Mesenchymal stem cell (in vitro differentiated cells and primary cell): ENCODE measurements around the gene PSG1.
"Not testable (repeated sequence)": the region's sequence is repeated elsewhere in the genome, so short reads cannot be mapped to it uniquely, and the experiment has no call there.

ENCODE experiments used
- DNase-seq: peaks from one replicate; pipeline ENCODE4 v3.0.0-alpha.2; 2013
- H2AFZ ChIP-seq: one replicate; pipeline ENCODE4 v1.6.1; 2013; ENCODE audit warnings: low read depth, mild to moderate bottlenecking, control low read depth, inconsistent platforms, low read length, moderate library complexity
- H2AK5ac ChIP-seq: 2 replicates; pipeline ENCODE4 v1.6.1; 2013; ENCODE audit warnings: low read length, moderate library complexity, mild to moderate bottlenecking, inconsistent platforms; ENCODE audit not compliant: severe bottlenecking
- H2BK120ac ChIP-seq: one replicate; pipeline ENCODE4 v1.6.1; 2013; ENCODE audit warnings: low read depth, mild to moderate bottlenecking, inconsistent platforms, low read length, moderate library complexity
- H2BK12ac ChIP-seq, 2 experiments: one replicate each; pipeline ENCODE4 v1.6.1; 2013; ENCODE audit warnings: inconsistent platforms in 2 of 2, low read length in 2 of 2, mild to moderate bottlenecking in 2 of 2, moderate library complexity in 2 of 2, control low read depth in 1 of 2
- H2BK15ac ChIP-seq: one replicate; pipeline ENCODE4 v1.6.1; 2013; ENCODE audit warnings: mild to moderate bottlenecking, low read depth, inconsistent platforms; ENCODE audit not compliant: poor library complexity, severe bottlenecking
- H2BK5ac ChIP-seq: 2 replicates; pipeline ENCODE4 v1.6.1; 2013; ENCODE audit warnings: low read depth, mild to moderate bottlenecking, low read length, control low read depth, inconsistent platforms; ENCODE audit not compliant: poor library complexity, severe bottlenecking
- H3K14ac ChIP-seq, 2 experiments: one replicate each; pipeline ENCODE4 v1.6.1; 2013; ENCODE audit warnings: inconsistent platforms in 2 of 2, low read length in 2 of 2, control low read depth in 1 of 2, mild to moderate bottlenecking in 1 of 2, moderate library complexity in 1 of 2
- H3K18ac ChIP-seq, 2 experiments: one replicate each; pipeline ENCODE4 v1.6.1; 2013; ENCODE audit warnings: inconsistent platforms in 2 of 2, low read length in 2 of 2, control low read depth in 1 of 2, low read depth in 1 of 2, mild to moderate bottlenecking in 1 of 2
- H3K23ac ChIP-seq, 2 experiments: one replicate each; pipeline ENCODE4 v1.6.1; 2013; ENCODE audit warnings: inconsistent platforms in 2 of 2, low read length in 2 of 2, mild to moderate bottlenecking in 2 of 2, moderate library complexity in 2 of 2, control low read depth in 1 of 2
- H3K27ac ChIP-seq: 2 replicates; pipeline ENCODE4 v1.5.1; 2013; ENCODE audit warnings: mild to moderate bottlenecking, moderate library complexity, low read length, control low read depth, inconsistent platforms; ENCODE audit not compliant: poor library complexity, severe bottlenecking
- H3K27me3 ChIP-seq, 2 experiments: 2 replicates each; pipeline versions ENCODE4 v1.6.1 to v1.7.0; 2013; ENCODE audit warnings: low read length in 2 of 2, mild to moderate bottlenecking in 2 of 2, moderate library complexity in 2 of 2, control low read depth in 1 of 2, inconsistent platforms in 1 of 2; ENCODE audit not compliant: control insufficient read depth in 1 of 2, insufficient read depth in 1 of 2
- H3K36me3 ChIP-seq, 2 experiments: 2 replicates each; pipeline versions ENCODE4 v1.6.1 to v1.7.0; 2013; ENCODE audit warnings: low read length in 2 of 2, control low read depth in 1 of 2, inconsistent platforms in 1 of 2, low read depth in 1 of 2, mild to moderate bottlenecking in 1 of 2; ENCODE audit not compliant: insufficient read depth in 2 of 2, control insufficient read depth in 1 of 2
- H3K4ac ChIP-seq, 2 experiments: one replicate each; pipeline ENCODE4 v1.6.1; 2013; ENCODE audit warnings: inconsistent platforms in 2 of 2, low read length in 2 of 2, mild to moderate bottlenecking in 2 of 2, moderate library complexity in 2 of 2, control low read depth in 1 of 2, low read depth in 1 of 2
- H3K4me1 ChIP-seq: 2 replicates; pipeline ENCODE4 v1.6.1; 2013; ENCODE audit warnings: low read depth, low read length, control low read depth; ENCODE audit not compliant: control insufficient read depth, insufficient read depth
- H3K4me2 ChIP-seq: 2 replicates; pipeline ENCODE4 v1.6.1; 2013; ENCODE audit warnings: low read length, mild to moderate bottlenecking, inconsistent platforms; ENCODE audit not compliant: poor library complexity, severe bottlenecking
- H3K4me3 ChIP-seq, 2 experiments: 2 replicates each; pipeline versions ENCODE4 v1.5.1 to v1.7.0; 2013; ENCODE audit warnings: low read length in 2 of 2, mild to moderate bottlenecking in 2 of 2, control low read depth in 1 of 2, low read depth in 1 of 2; ENCODE audit not compliant: insufficient read depth in 1 of 2
- H3K79me1 ChIP-seq: replicated peaks from 2 replicates; pipeline ENCODE4 v1.6.1; 2013; ENCODE audit warnings: mild to moderate bottlenecking, control low read depth, low read length, inconsistent platforms; ENCODE audit not compliant: poor library complexity, severe bottlenecking
- H3K9ac ChIP-seq: 2 replicates; pipeline ENCODE4 v1.7.0; 2013; ENCODE audit warnings: mild to moderate bottlenecking, low read length, moderate library complexity
- H3K9me3 ChIP-seq: 2 replicates; pipeline ENCODE4 v1.7.0; 2013; ENCODE audit warnings: mild to moderate bottlenecking, low read length; ENCODE audit not compliant: control insufficient read depth
- H4K8ac ChIP-seq: one replicate; pipeline ENCODE4 v1.6.1; 2013; ENCODE audit warnings: inconsistent platforms, mild to moderate bottlenecking, low read length, moderate library complexity
- H4K91ac ChIP-seq: one replicate; pipeline ENCODE4 v1.6.1; 2013; ENCODE audit warnings: mild to moderate bottlenecking, low read length, inconsistent platforms
- WGBS: methylation state at CpG from one replicate; pipeline ENCODE4 v1.1.7; 2013; ENCODE audit warnings: mixed read lengths; 5-methylcytosine and 5-hydroxymethylcytosine counted together

The PSG1 gene

DNA sequence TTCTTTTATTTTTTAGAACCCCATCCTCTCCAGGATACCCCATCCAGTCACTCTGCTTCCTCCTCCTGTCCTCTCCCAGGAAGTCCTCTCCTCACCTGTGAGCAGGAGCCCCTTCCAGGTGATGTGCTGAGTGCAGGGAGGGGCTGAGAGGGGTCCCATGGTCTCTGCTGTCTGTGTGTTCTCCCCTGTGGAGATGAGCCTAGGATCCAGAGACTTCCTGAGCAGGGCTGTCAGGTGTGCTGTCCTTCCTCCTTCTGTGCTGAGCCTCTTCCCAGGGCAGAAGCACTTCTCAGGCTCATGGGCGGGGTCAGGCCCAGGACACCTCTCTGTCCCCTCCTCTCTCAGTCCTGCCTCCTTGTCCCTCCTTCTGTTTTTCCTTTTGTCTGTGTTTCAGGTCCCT lies 38.1 kb upstream of the PSG1 start, which contains the start of gene PSG6:
Gene PSG6 (minus strand): TSS at position 261 of the 400 bp plus-strand sequence. CDS start 102 bp downstream, at position 159.
- not testable (repeated sequence) for H3K23ac ChIP-seq, H2BK120ac ChIP-seq, H4K91ac ChIP-seq, H3K4me2 ChIP-seq, H2AK5ac ChIP-seq, H2AFZ ChIP-seq, H3K27me3 ChIP-seq, H3K9ac ChIP-seq, H2BK15ac ChIP-seq, H3K9me3 ChIP-seq, H3K4me3 ChIP-seq, H3K18ac ChIP-seq, H2BK12ac ChIP-seq, H3K4me1 ChIP-seq, H4K8ac ChIP-seq, H2BK5ac ChIP-seq, H3K36me3 ChIP-seq, H3K27ac ChIP-seq, H3K4ac ChIP-seq, H3K14ac ChIP-seq, H3K79me1 ChIP-seq, DNase-seq
- WGBS = 25% methylated on average over 1 of the region's 1 CpG

GRCh38 chr19:42916931-42917330 lies 37.4 kb upstream of the PSG1 start:
- not testable (repeated sequence) for H3K4me3 ChIP-seq, H3K27ac ChIP-seq, H3K23ac ChIP-seq, H2BK15ac ChIP-seq, H3K36me3 ChIP-seq, H3K79me1 ChIP-seq, H3K9ac ChIP-seq, H3K9me3 ChIP-seq, H4K91ac ChIP-seq, H3K18ac ChIP-seq, H2AK5ac ChIP-seq, H3K4me1 ChIP-seq, H2BK12ac ChIP-seq, H3K4ac ChIP-seq, H3K27me3 ChIP-seq, H3K14ac ChIP-seq, H2BK5ac ChIP-seq, DNase-seq, H3K4me2 ChIP-seq, H2AFZ ChIP-seq, H4K8ac ChIP-seq, H2BK120ac ChIP-seq
- 77% methylated on average over 1 of the region's 1 CpG for WGBS

DNA sequence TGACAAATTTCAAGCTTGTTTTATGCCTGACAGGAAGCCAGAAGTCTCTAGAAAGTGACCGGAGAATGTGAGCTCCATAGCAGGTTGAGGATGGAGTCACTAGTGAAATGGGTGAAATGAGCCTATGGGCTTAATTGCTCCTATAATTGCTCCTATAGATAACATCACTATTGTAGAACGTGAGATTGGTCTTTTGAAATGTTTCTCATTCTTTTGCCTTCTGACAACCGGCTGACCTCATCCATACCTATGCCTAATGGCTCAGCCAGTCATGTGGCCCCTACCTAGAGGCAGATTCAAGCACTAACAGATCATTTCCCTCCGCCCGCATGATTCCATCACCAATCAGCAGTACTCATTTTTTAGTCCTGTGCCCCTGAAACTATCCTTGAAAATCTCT lies 34.0 kb upstream of the PSG1 start:
- H3K9me3 ChIP-seq, DNase-seq, H3K4me3 ChIP-seq, H2BK120ac ChIP-seq, H3K4me2 ChIP-seq, H3K4me1 ChIP-seq, H3K18ac ChIP-seq, H3K27me3 ChIP-seq, H3K23ac ChIP-seq, H2BK5ac ChIP-seq, H3K27ac ChIP-seq, H3K4ac ChIP-seq, H2AK5ac ChIP-seq, H3K36me3 ChIP-seq, H2BK12ac ChIP-seq, H3K14ac ChIP-seq, H3K9ac ChIP-seq, H4K8ac ChIP-seq, H2AFZ ChIP-seq, H3K79me1 ChIP-seq, H4K91ac ChIP-seq, H2BK15ac ChIP-seq: not testable (repeated sequence)
- 79% methylated on average over 5 of the region's 5 CpGs for WGBS

GRCh38 chr19:42912941-42913340 lies 33.4 kb upstream of the PSG1 start:
- H3K36me3 ChIP-seq, H3K27ac ChIP-seq, H3K79me1 ChIP-seq, H2BK12ac ChIP-seq, H3K4me1 ChIP-seq, H3K4ac ChIP-seq, H3K4me3 ChIP-seq, H4K91ac ChIP-seq, H3K18ac ChIP-seq, H2BK120ac ChIP-seq, H3K23ac ChIP-seq, DNase-seq, H2BK5ac ChIP-seq, H2AK5ac ChIP-seq, H4K8ac ChIP-seq, H3K9me3 ChIP-seq, H2BK15ac ChIP-seq, H3K27me3 ChIP-seq, H3K4me2 ChIP-seq, H3K9ac ChIP-seq, H3K14ac ChIP-seq, H2AFZ ChIP-seq: not testable (repeated sequence)
- 64% methylated on average over 4 of the region's 4 CpGs for WGBS
